ENCODE measurements around the gene ERC2.

The ERC2 gene

GRCh38 chr3:55724407-55724784 is 743.9 kb downstream of the ERC2 start:
- FAIRE-seq: no peak

- no peak for FAIRE-seq
Measured at GRCh38 chr3:55723653-55724406, 744.4 kb downstream of the ERC2 start.

GRCh38 chr3:55721716-55722484 is 746.4 kb downstream of the ERC2 start:
- no peak for FAIRE-seq

- no peak for FAIRE-seq
Measured at GRCh38 chr3:55720614-55721013, 747.7 kb downstream of the ERC2 start.

GRCh38 chr3:55719508-55719907 is 748.8 kb downstream of the ERC2 start:
- FAIRE-seq: no peak

GRCh38 chr3:55719006-55719405 is 749.3 kb downstream of the ERC2 start:
- no peak for FAIRE-seq

- FAIRE-seq: no peak
Measured at GRCh38 chr3:55718521-55718921, 749.7 kb downstream of the ERC2 start.

- no peak for FAIRE-seq
Measured at GRCh38 chr3:55718074-55718473, 750.2 kb downstream of the ERC2 start.

- no peak for FAIRE-seq
Measured at GRCh38 chr3:55717481-55717880, 750.8 kb downstream of the ERC2 start.

- no peak for FAIRE-seq
Measured at GRCh38 chr3:55716611-55717225, 751.5 kb downstream of the ERC2 start.

GRCh38 chr3:55716044-55716443 is 752.2 kb downstream of the ERC2 start:
- no peak for FAIRE-seq

- FAIRE-seq: no peak
Measured at GRCh38 chr3:55714057-55714456, 754.2 kb downstream of the ERC2 start.

GRCh38 chr3:55711646-55712045 is 756.6 kb downstream of the ERC2 start:
- FAIRE-seq: no peak

- FAIRE-seq: no peak
Measured at GRCh38 chr3:55709411-55710012, 758.8 kb downstream of the ERC2 start.

GRCh38 chr3:55708921-55709320 is 759.3 kb downstream of the ERC2 start:
- FAIRE-seq: no peak

- FAIRE-seq: no peak
Measured at GRCh38 chr3:55708242-55708641, 760.0 kb downstream of the ERC2 start.

GRCh38 chr3:55704521-55704920 is 763.7 kb downstream of the ERC2 start:
- FAIRE-seq: no peak

- FAIRE-seq: no peak
Measured at GRCh38 chr3:55702822-55703221, 765.4 kb downstream of the ERC2 start.

GRCh38 chr3:55701997-55702396 is 766.3 kb downstream of the ERC2 start:
- FAIRE-seq: no peak

GRCh38 chr3:55698831-55699230 is 769.4 kb downstream of the ERC2 start:
- FAIRE-seq: no peak

- FAIRE-seq: no peak
Measured at GRCh38 chr3:55697177-55697865, 770.9 kb downstream of the ERC2 start.

- FAIRE-seq: no peak
Measured at GRCh38 chr3:55692957-55693558, 775.2 kb downstream of the ERC2 start.

Data from A204.1 (cell line).